IMR-90 (cell line): ENCODE measurements around the gene ITCH. TPM values are rescaled to one million over a fixed set of nuclear protein-coding genes. Genes with fewer than 3 reads are reported as not detected.
"Not testable (repeated sequence)": the region's sequence is repeated elsewhere in the genome, so short reads cannot be mapped to it uniquely, and the experiment has no call there.

Source experiments
- ATAC-seq: fragments of 200-7000 bp; cut with Tn5 transposase; 2 replicates; pipeline ENCODE4 v1.9.1; 2020; ENCODE audit warnings: low read depth, mild to moderate bottlenecking, moderate library complexity
- BruUV-seq: library from RNA; stranded (reverse); fragments of 400-500 nt; replicated peaks from 2 replicates; lab custom pipeline; 2021; lab: Mats Ljungman, UMichigan
- CTCF ChIA-PET: fragments of 300-600 bp; formaldehyde crosslinking; extraction: SDS; loops from one replicate; lab custom pipeline; 2021; ENCODE audit warnings: antibody characterized with exemption; lab: Yijun Ruan, JAX
- POLR2A ChIA-PET: fragments of 300-600 bp; sonication (Branson Sonifier 250); formaldehyde crosslinking; loops from one replicate; lab custom pipeline; 2022; ENCODE audit warnings: antibody characterized with exemption; ENCODE audit not compliant: unreplicated experiment; lab: Charles Lee
- DNase-seq: peaks from one replicate; pipeline ENCODE4 v3.0.0; 2013
- H2AFZ ChIP-seq: replicated peaks from 2 replicates; pipeline ENCODE3; 2013; ENCODE audit warnings: low read length, mild to moderate bottlenecking; ENCODE audit not compliant: poor library complexity
- H2AK5ac ChIP-seq: 2 replicates; pipeline ENCODE4 v1.6.1; 2013; ENCODE audit warnings: low read depth, low read length, inconsistent platforms
- H2AK9ac ChIP-seq: replicated peaks from 2 replicates; pipeline ENCODE3; 2013; ENCODE audit warnings: mild to moderate bottlenecking, low read depth, low read length, moderate library complexity; ENCODE audit not compliant: poor library complexity
- H2BK120ac ChIP-seq: 2 replicates; pipeline ENCODE4 v1.6.1; 2013; ENCODE audit warnings: low read depth, low read length, inconsistent platforms
- H2BK15ac ChIP-seq: 3 replicates; pipeline ENCODE4 v1.6.1; 2013; ENCODE audit warnings: low read depth, low read length, inconsistent platforms
- H2BK20ac ChIP-seq: 2 replicates; pipeline ENCODE4 v1.6.1; 2013; ENCODE audit warnings: low read depth, mild to moderate bottlenecking, inconsistent platforms, low read length, moderate library complexity
- H2BK5ac ChIP-seq: 2 replicates; pipeline ENCODE4 v1.6.1; 2013; ENCODE audit warnings: mild to moderate bottlenecking, low read depth, low read length, inconsistent platforms; ENCODE audit not compliant: poor library complexity, severe bottlenecking
- H3K14ac ChIP-seq: replicated peaks from 2 replicates; pipeline ENCODE4 v1.6.1; 2013; ENCODE audit warnings: low read depth, low read length, inconsistent platforms
- H3K18ac ChIP-seq: 2 replicates; pipeline ENCODE4 v1.6.1; 2013; ENCODE audit warnings: low read depth, low read length, control low read depth
- H3K23ac ChIP-seq: 2 replicates; pipeline ENCODE4 v1.6.1; 2013; ENCODE audit warnings: low read depth, low read length, inconsistent platforms
- H3K27ac ChIP-seq: 2 replicates; pipeline ENCODE4 v1.5.1; 2013; ENCODE audit warnings: mild to moderate bottlenecking, control low read depth, low read length; ENCODE audit not compliant: insufficient read depth
- H3K27me3 ChIP-seq: 2 replicates; pipeline ENCODE4 v1.6.1; 2013; ENCODE audit warnings: low read length; ENCODE audit not compliant: control insufficient read depth, insufficient read depth
- H3K36me3 ChIP-seq: 2 replicates; pipeline ENCODE4 v1.6.1; 2013; ENCODE audit warnings: low read length, mixed read lengths; ENCODE audit not compliant: control insufficient read depth, insufficient read depth
- H3K4ac ChIP-seq: 2 replicates; pipeline ENCODE4 v1.6.1; 2013; ENCODE audit warnings: low read depth, low read length, inconsistent platforms
- H3K4me1 ChIP-seq: 2 replicates; pipeline ENCODE4 v1.6.1; 2013; ENCODE audit warnings: low read length, mixed read lengths; ENCODE audit not compliant: control insufficient read depth, insufficient read depth
- H3K4me2 ChIP-seq: 2 replicates; pipeline ENCODE4 v1.6.1; 2013; ENCODE audit warnings: low read depth, mild to moderate bottlenecking, control low read depth, low read length, moderate library complexity
- H3K4me3 ChIP-seq: 2 replicates; pipeline ENCODE4 v1.5.1; 2013; ENCODE audit warnings: low read depth, mild to moderate bottlenecking, control low read depth, low read length, moderate library complexity; ENCODE audit not compliant: insufficient read depth
- H3K56ac ChIP-seq: 2 replicates; pipeline ENCODE4 v1.6.1; 2013; ENCODE audit warnings: low read length, inconsistent platforms; ENCODE audit not compliant: insufficient read depth; ENCODE audit errors: extremely low read depth
- H3K79me1 ChIP-seq, 2 experiments: 2 replicates each; pipeline ENCODE4 v1.6.1; 2013; ENCODE audit warnings: low read length in 2 of 2, inconsistent platforms in 1 of 2, low read depth in 1 of 2
- H3K9ac ChIP-seq: 2 replicates; pipeline ENCODE4 v1.6.1; 2013; ENCODE audit warnings: low read depth, low read length, control low read depth
- H3K9me1 ChIP-seq: 2 replicates; pipeline ENCODE4 v1.6.1; 2013; ENCODE audit warnings: low read length, inconsistent platforms; ENCODE audit not compliant: insufficient read depth
- H3K9me3 ChIP-seq: 2 replicates; pipeline ENCODE4 v1.6.1; 2013; ENCODE audit warnings: low read length; ENCODE audit not compliant: control insufficient read depth, insufficient read depth
- H4K20me1 ChIP-seq: 2 replicates; pipeline ENCODE4 v1.6.1; 2013; ENCODE audit warnings: low read length, inconsistent platforms; ENCODE audit not compliant: insufficient read depth
- H4K5ac ChIP-seq: 2 replicates; pipeline ENCODE4 v1.6.1; 2013; ENCODE audit warnings: mild to moderate bottlenecking, low read depth, low read length, control low read depth
- H4K8ac ChIP-seq, 2 experiments: 2 replicates each; pipeline ENCODE4 v1.6.1; 2013; ENCODE audit warnings: low read depth in 2 of 2, low read length in 2 of 2, control low read depth in 1 of 2, inconsistent platforms in 1 of 2
- H4K91ac ChIP-seq: 2 replicates; pipeline ENCODE4 v1.6.1; 2013; ENCODE audit warnings: low read depth, low read length, inconsistent platforms; ENCODE audit not compliant: insufficient read depth
- CEBPB ChIP-seq: IDR thresholded peaks from 2 replicates; pipeline ENCODE4 v1.6.1; 2012; ENCODE audit warnings: low read depth, low read length, improper control_type of control experiment
- CHD1 ChIP-seq: IDR thresholded peaks from 2 replicates; pipeline ENCODE4 v1.6.1; 2012; ENCODE audit warnings: low read depth, low read length, improper control_type of control experiment
- MAFK ChIP-seq: IDR thresholded peaks from 2 replicates; pipeline ENCODE4 v1.6.1; 2012; ENCODE audit warnings: low read depth, low read length, improper control_type of control experiment
- MAZ ChIP-seq: IDR thresholded peaks from 2 replicates; pipeline ENCODE4 v1.6.1; 2012; ENCODE audit warnings: low read depth, mild to moderate bottlenecking, low read length, improper control_type of control experiment, moderate library complexity, borderline replicate concordance
- MXI1 ChIP-seq: IDR thresholded peaks from 2 replicates; pipeline ENCODE4 v1.6.1; 2012; ENCODE audit warnings: low read depth, mild to moderate bottlenecking, low read length, moderate library complexity, borderline replicate concordance
- NFE2L2 ChIP-seq: fragments of 150-350 bp; IDR thresholded peaks from 2 replicates; pipeline ENCODE4 v1.6.1; 2016; ENCODE audit warnings: low read depth, mild to moderate bottlenecking, low read length
- RAD21 ChIP-seq: IDR thresholded peaks from 2 replicates; pipeline ENCODE4 v1.6.1; 2012; ENCODE audit warnings: low read length, improper control_type of control experiment
- RCOR1 ChIP-seq: IDR thresholded peaks from 2 replicates; pipeline ENCODE4 v1.6.1; 2012; ENCODE audit warnings: mild to moderate bottlenecking, low read length, improper control_type of control experiment; ENCODE audit not compliant: insufficient replicate concordance
- RFX5 ChIP-seq: IDR thresholded peaks from 2 replicates; pipeline ENCODE4 v1.8.0; 2012; ENCODE audit warnings: low read depth, mild to moderate bottlenecking, low read length, moderate library complexity
- WGBS, 2 experiments: methylation state at CpG; one replicate each; pipeline versions ENCODE4 v1.1.5 to v1.1.7; 2013; ENCODE audit warnings: missing lambda C conversion rate in 2 of 2; ENCODE audit not compliant: insufficient read length in 1 of 2; ENCODE audit errors: extremely low coverage in 2 of 2; 5-methylcytosine and 5-hydroxymethylcytosine counted together
- dilution Hi-C: fragments of 300-500 bp; cut with HindIII; formaldehyde crosslinking; loops from one replicate; pipeline ENCODE4 v1.14.3; 2018; ENCODE audit warnings: low sequenced_read_pairs; ENCODE audit not compliant: unreplicated experiment
- in situ Hi-C: fragments of 300-500 bp; cut with MboI; formaldehyde crosslinking; loops from 3 replicates; pipeline ENCODE4 v1.14.3; 2019; ENCODE audit warnings: low sequenced_read_pairs, inconsistent platforms, mixed read lengths
- intact Hi-C: fragments of 100-400 bp; cut with micrococcal nuclease; formaldehyde crosslinking; loops from 2 replicates; pipeline ENCODE4 v1.10.0; 2022
- polyA plus RNA-seq, 3 experiments: library from polyadenylated mRNA; depleted of rRNA; stranded (reverse); fragments of >200 nt; gene quantifications; 2 replicates each; pipeline ENCODE4 v1.2.3, GENCODE V29; 2012; ENCODE audit warnings: low replicate concordance in 1 of 3
- total RNA-seq: library from RNA; depleted of rRNA; stranded (reverse); fragments of >200 nt; gene quantifications from 2 replicates; pipeline ENCODE4 v1.2.3, GENCODE V29; 2012

ITCH gene
- total and polyA plus RNA-seq, 2 of the 4 experiments (the other 2 are of a cell fraction), result 12.7 to 94.6 TPM

GRCh38 chr20:34412453-34412852 is 49.4 kb downstream of the ITCH start:
- Histone ChIP-seq H3K4ac (no peak overlapping the region), H3K27ac (no peak overlapping the region), H2BK120ac (no peak overlapping the region), H2AK5ac (no peak overlapping the region), H3K9me1 (peaks cover 2% of the 10 kb centered on the region), H2BK15ac (no peak overlapping the region), H3K23ac (no peak overlapping the region), H4K5ac (no peak overlapping the region), H3K79me1 (peaks cover 15 to 66% of the 10 kb centered on the region in 2 experiments), H3K14ac (no peak overlapping the region), H3K4me1 (peaks cover 4% of the 10 kb centered on the region; the same call in 1 of the 2 replicates), H3K4me2 (no peak overlapping the region), H3K56ac (no peak overlapping the region), H4K20me1 (peaks cover 37% of the 10 kb centered on the region), H3K9me3 (no peaks in the 10 kb centered on the region), H3K36me3 (peaks cover 38% of the 10 kb centered on the region), H3K27me3 (no peaks in the 10 kb centered on the region), H2AFZ (no peak overlapping the region), H3K4me3 (no peak overlapping the region), H2AK9ac (no peak overlapping the region), H2BK20ac (no peak overlapping the region), H3K18ac (no peak overlapping the region), H4K8ac (no peak overlapping the region), H3K9ac (no peak overlapping the region), H2BK5ac (peak overlapping the region; percentile 37), H4K91ac (no peak overlapping the region)
- CTCF ChIA-PET, result interaction anchor here (0.6 to 0.9 kb wide), 2 partner anchors 18 to 416 kb away, joined by 4 read pairs; no protein-coding TSS in a partner anchor
- intact Hi-C loops (loop anchor here (2.0 kb wide), 1 partner anchor 36 kb away; no protein-coding TSS in a partner anchor), dilution Hi-C loops (no loop called here), in situ Hi-C loops (no loop called here)
- WGBS, 2 experiments, result no CpG with 5 or more reads among the region's 3 CpGs
- BruUV-seq, result no TSS peak
- TF ChIP-seq MAFK (no peak), NFE2L2 (no peak), RFX5 (no peak), MAZ (no peak), MXI1 (no peak), CEBPB (no peak), RCOR1 (no peak), RAD21 (no peak), CHD1 (no peak)
- peak; percentile 17; the same call in 1 of the 2 replicates for ATAC-seq
- DNase-seq, result no peak
- POLR2A ChIA-PET, result no interaction called here

- H4K5ac ChIP-seq, H3K4ac ChIP-seq, H2BK20ac ChIP-seq, H4K91ac ChIP-seq, H4K8ac ChIP-seq, BruUV-seq, H2AK5ac ChIP-seq, H3K27me3 ChIP-seq, H2BK120ac ChIP-seq, in situ Hi-C loops, H3K18ac ChIP-seq, H3K56ac ChIP-seq, POLR2A ChIA-PET, H3K27ac ChIP-seq, H3K23ac ChIP-seq, ATAC-seq, H2BK15ac ChIP-seq, H2AK9ac ChIP-seq, dilution Hi-C loops, DNase-seq, H3K9ac ChIP-seq, H2AFZ ChIP-seq, H3K4me1 ChIP-seq, H2BK5ac ChIP-seq, intact Hi-C loops, H3K4me3 ChIP-seq, H3K14ac ChIP-seq, H3K9me1 ChIP-seq, H3K9me3 ChIP-seq, H3K4me2 ChIP-seq: not testable (repeated sequence)
- Histone ChIP-seq H4K20me1 (peaks cover 30% of the 10 kb centered on the region), H3K79me1 (peaks cover 21 to 63% of the 10 kb centered on the region in 2 experiments), H3K36me3 (peaks cover 33% of the 10 kb centered on the region)
- CTCF ChIA-PET, result interaction anchor here (1.4 kb wide), 1 partner anchor 102 kb away, joined by 6 read pairs; no protein-coding TSS in a partner anchor
- no CpG with 5 or more reads among the region's 10 CpGs for WGBS, 2 experiments
These were observed 51.5 kb downstream of the ITCH start for GRCh38 chr20:34414525-34414924.
